SK-N-SH (cell line): ENCODE results near the gene ATP5PF. TPM values are rescaled to one million over a fixed set of nuclear protein-coding genes. Genes with fewer than 3 reads are reported as not detected.
A peak's percentile ranks its signal among the peaks of the same experiment; 100 is the strongest.

Experiments used
- CTCF ChIA-PET: fragments of 300-600, 350-600 bp; formaldehyde crosslinking; extraction: SDS; loops from one replicate; lab custom pipeline; 2021; lab: Yijun Ruan, JAX
- POLR2A ChIA-PET: fragments of 350-600 bp; sonication (Branson Sonifier 250); formaldehyde crosslinking; extraction: SDS; loops from one replicate; lab custom pipeline; 2020; ENCODE audit warnings: antibody characterized with exemption, inconsistent platforms; lab: Yijun Ruan, JAX
- DNase-seq: peaks from one replicate; pipeline ENCODE4 v3.0.0; 2012
- H2AFZ ChIP-seq: fragments of 200-600 bp; sonication (generic); 2 replicates; pipeline ENCODE4 v1.8.1; 2016; ENCODE audit warnings: antibody characterized with exemption, mild to moderate bottlenecking, low read depth
- H3F3A ChIP-seq: fragments of 200-600 bp; sonication (generic); replicated peaks from 2 replicates; pipeline ENCODE3; 2016; ENCODE audit warnings: antibody characterized with exemption, mild to moderate bottlenecking; ENCODE audit not compliant: insufficient read depth
- H3K27ac ChIP-seq, 2 experiments: fragments of 200-500 bp in 1 of 2; fragments of 200-600 bp in 1 of 2; sonication (Bioruptor generic) in 1 of 2; sonication (generic), shearing (Covaris generic) in 1 of 2; 2 replicates each; pipeline versions ENCODE4 v1.5.1 to v1.6.1; 2014 to 2016; ENCODE audit warnings: low read depth in 2 of 2, inconsistent platforms in 1 of 2, low read length in 1 of 2, mild to moderate bottlenecking in 1 of 2, mixed read lengths in 1 of 2
- H3K27me3 ChIP-seq: fragments of 200-600 bp; sonication (generic), shearing (Covaris generic); 2 replicates; pipeline ENCODE4 v1.6.1; 2016; ENCODE audit warnings: mixed run types; ENCODE audit not compliant: insufficient read depth
- H3K36me3 ChIP-seq, 2 experiments: fragments of 200-500 bp in 1 of 2; fragments of 200-600 bp in 1 of 2; sonication (Bioruptor generic) in 1 of 2; sonication (generic) in 1 of 2; replicated peaks in 1 of 2; 2 replicates each; pipeline versions ENCODE3 to v1.5.1; 2014 to 2016; ENCODE audit warnings: low read length in 1 of 2, mild to moderate bottlenecking in 1 of 2; ENCODE audit not compliant: insufficient read depth in 2 of 2, control insufficient read depth in 1 of 2
- H3K4me1 ChIP-seq, 2 experiments: fragments of 200-500 bp in 1 of 2; fragments of 200-600 bp in 1 of 2; sonication (Bioruptor generic) in 1 of 2; sonication (generic), shearing (Covaris generic) in 1 of 2; 2 replicates each; pipeline versions ENCODE4 v1.5.1 to v1.6.1; 2014 to 2016; ENCODE audit warnings: low read depth in 1 of 2, low read length in 1 of 2, mixed run types in 1 of 2; ENCODE audit not compliant: insufficient read depth in 2 of 2, control insufficient read depth in 1 of 2
- H3K4me2 ChIP-seq: fragments of 200-600 bp; sonication (generic), shearing (Covaris generic); 2 replicates; pipeline ENCODE4 v1.6.1; 2017; ENCODE audit warnings: mixed run types
- H3K4me3 ChIP-seq, 2 experiments: fragments of 200-500 bp in 1 of 2; fragments of 200-600 bp in 1 of 2; sonication (Bioruptor generic) in 1 of 2; sonication (generic), shearing (Covaris generic) in 1 of 2; 2 replicates each; pipeline versions ENCODE4 v1.5.1 to v1.8.1; 2014 to 2016; ENCODE audit warnings: low read depth in 2 of 2, inconsistent platforms in 1 of 2, low read length in 1 of 2, mild to moderate bottlenecking in 1 of 2, mixed read lengths in 1 of 2, moderate library complexity in 1 of 2
- H3K79me2 ChIP-seq: fragments of 200-600 bp; sonication (generic); 2 replicates; pipeline ENCODE4 v1.8.1; 2017; ENCODE audit warnings: mild to moderate bottlenecking; ENCODE audit not compliant: insufficient read depth
- H3K9ac ChIP-seq: fragments of 200-600 bp; sonication (generic); 2 replicates; pipeline ENCODE4 v1.6.1; 2017; ENCODE audit warnings: mixed run types
- H3K9me2 ChIP-seq: fragments of 200-600 bp; sonication (generic); 2 replicates; pipeline ENCODE4 v1.6.1; 2017; ENCODE audit warnings: mixed run types
- H3K9me3 ChIP-seq: fragments of 200-600 bp; sonication (generic); 2 replicates; pipeline ENCODE4 v1.6.1; 2017; ENCODE audit warnings: mixed run types, mild to moderate bottlenecking, moderate library complexity
- H4K20me1 ChIP-seq: fragments of 200-600 bp; sonication (generic); 2 replicates; pipeline ENCODE4 v1.6.1; 2017; ENCODE audit warnings: mild to moderate bottlenecking, mixed run types; ENCODE audit not compliant: insufficient read depth
- FOSL2 ChIP-seq: IDR thresholded peaks from 2 replicates; pipeline ENCODE4 v1.4.0; 2012; ENCODE audit warnings: low read depth, mild to moderate bottlenecking, moderate library complexity, borderline replicate concordance
- FOXJ3 ChIP-seq: sonication (generic); formaldehyde crosslinking; IDR thresholded peaks from 2 replicates; pipeline ENCODE4 v1.5.1; 2020; ENCODE audit warnings: mild to moderate bottlenecking, missing genetic modification reagents
- GATA2 ChIP-seq: sonication (generic); formaldehyde crosslinking; IDR thresholded peaks from 2 replicates; pipeline ENCODE4 v1.5.0; 2020; ENCODE audit warnings: mild to moderate bottlenecking, missing genetic modification reagents
- MEF2A ChIP-seq: IDR thresholded peaks from 2 replicates; pipeline ENCODE4 v1.4.0; 2012; ENCODE audit warnings: low read depth, borderline replicate concordance
- MXI1 ChIP-seq: IDR thresholded peaks from 2 replicates; pipeline ENCODE4 v1.6.1; 2012; ENCODE audit warnings: mild to moderate bottlenecking, low read depth, low read length, improper control_type of control experiment
- NRF1 ChIP-seq: IDR thresholded peaks from 2 replicates; pipeline ENCODE4 v1.6.1; 2012; ENCODE audit warnings: low read depth, mild to moderate bottlenecking, low read length
- RAD21 ChIP-seq: IDR thresholded peaks from 2 replicates; pipeline ENCODE4 v1.6.1; 2012; ENCODE audit warnings: mild to moderate bottlenecking, low read length
- RFX5 ChIP-seq: IDR thresholded peaks from 2 replicates; pipeline ENCODE4 v1.6.1; 2012; ENCODE audit warnings: mild to moderate bottlenecking, improper control_type of control experiment, low read length
- SMC3 ChIP-seq: IDR thresholded peaks from 2 replicates; pipeline ENCODE4 v1.6.1; 2012; ENCODE audit warnings: low read depth, low read length, improper control_type of control experiment
- WGBS: methylation state at CpG from one replicate; pipeline ENCODE4 v1.1.6; 2017; ENCODE audit warnings: low lambda C conversion rate; 5-methylcytosine and 5-hydroxymethylcytosine counted together
- polyA plus RNA-seq, 3 experiments: library from polyadenylated mRNA; depleted of rRNA; stranded (reverse); fragments of >200 nt; gene quantifications; 2 replicates each; pipeline ENCODE4 v1.2.3, GENCODE V29; 2012
- TF ChIP-seq, protein P1 (sequence below): fragments of 200-600 bp; sonication (generic); IDR thresholded peaks from 2 replicates; pipeline ENCODE4 v1.6.1; 2017; ENCODE audit warnings: antibody characterized with exemption, mild to moderate bottlenecking, moderate library complexity

Gene ATP5PF
- polyA plus RNA-seq, 1 of the 3 experiments (the other 2 are of a cell fraction) = 277 TPM

- Histone ChIP-seq H4K20me1 (no peaks in the 10 kb centered on the region), H3K4me1 (no peaks in the 10 kb centered on the region), H3K4me2 (no peak overlapping the region), H3K27me3 (no peaks in the 10 kb centered on the region), H3K79me2 (no peaks in the 10 kb centered on the region), H3K9me3 (no peaks in the 10 kb centered on the region), H3K4me3 (no peak overlapping the region), H3K9ac (no peak overlapping the region), H3F3A (peaks cover 6% of the 10 kb centered on the region), H3K36me3 (peaks cover 4 to 6% of the 10 kb centered on the region in 2 experiments), H2AFZ (no peak overlapping the region), H3K27ac (no peak overlapping the region), H3K9me2 (no peaks in the 10 kb centered on the region)
- DNase-seq = peak; percentile 47
- CTCF ChIA-PET = interaction anchor here (0.6 to 5.4 kb wide), 15 partner anchors 9 to 100 kb away, joined by 3 to 75 read pairs (median 4); partner anchors contain the start of gene JAM2
- TF ChIP-seq RAD21 (peak; percentile 76), MEF2A (no peak), SMC3 (peak; percentile 89)
- TF ChIP-seq, protein P1, sequence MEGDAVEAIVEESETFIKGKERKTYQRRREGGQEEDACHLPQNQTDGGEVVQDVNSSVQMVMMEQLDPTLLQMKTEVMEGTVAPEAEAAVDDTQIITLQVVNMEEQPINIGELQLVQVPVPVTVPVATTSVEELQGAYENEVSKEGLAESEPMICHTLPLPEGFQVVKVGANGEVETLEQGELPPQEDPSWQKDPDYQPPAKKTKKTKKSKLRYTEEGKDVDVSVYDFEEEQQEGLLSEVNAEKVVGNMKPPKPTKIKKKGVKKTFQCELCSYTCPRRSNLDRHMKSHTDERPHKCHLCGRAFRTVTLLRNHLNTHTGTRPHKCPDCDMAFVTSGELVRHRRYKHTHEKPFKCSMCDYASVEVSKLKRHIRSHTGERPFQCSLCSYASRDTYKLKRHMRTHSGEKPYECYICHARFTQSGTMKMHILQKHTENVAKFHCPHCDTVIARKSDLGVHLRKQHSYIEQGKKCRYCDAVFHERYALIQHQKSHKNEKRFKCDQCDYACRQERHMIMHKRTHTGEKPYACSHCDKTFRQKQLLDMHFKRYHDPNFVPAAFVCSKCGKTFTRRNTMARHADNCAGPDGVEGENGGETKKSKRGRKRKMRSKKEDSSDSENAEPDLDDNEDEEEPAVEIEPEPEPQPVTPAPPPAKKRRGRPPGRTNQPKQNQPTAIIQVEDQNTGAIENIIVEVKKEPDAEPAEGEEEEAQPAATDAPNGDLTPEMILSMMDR = peak; percentile 93
- WGBS = 45% methylated on average over 7 of the region's 7 CpGs
- POLR2A ChIA-PET = no interaction called here
Observed at GRCh38 chr21:25708467-25709065, 26.1 kb downstream of the ATP5PF start.

DNA sequence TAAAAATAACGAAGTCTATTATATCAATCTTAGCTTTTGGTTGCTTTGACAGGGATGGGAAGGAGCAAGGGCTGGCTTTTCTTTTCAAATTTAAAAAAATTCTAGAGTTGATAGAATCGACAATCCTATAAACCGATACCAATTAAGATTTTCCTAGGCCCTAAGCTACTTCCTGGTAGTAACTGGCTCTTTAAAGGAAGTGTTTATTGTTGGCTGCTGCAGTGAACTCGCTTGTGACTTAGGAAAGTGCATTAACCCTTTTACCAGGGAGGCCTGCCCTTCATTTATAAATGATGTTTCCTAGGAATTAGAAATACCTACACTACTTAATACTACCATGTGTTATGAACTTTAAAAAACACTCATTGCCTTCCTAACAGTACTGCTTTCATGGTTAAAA lies 33.2 kb downstream of the ATP5PF start:
- no peak overlapping the region for H3K27ac ChIP-seq
- TF ChIP-seq GATA2 (CRISPR knock-in tag) = no peak
- TF ChIP-seq MEF2A = no peak
- TF ChIP-seq FOSL2 = no peak
- no peak for TF ChIP-seq RFX5
- TF ChIP-seq FOXJ3 (CRISPR knock-in tag) = no peak
- no peak for TF ChIP-seq MXI1
- TF ChIP-seq, protein P1 = no peak
- TF ChIP-seq NRF1 = no peak
- no peak for TF ChIP-seq SMC3
- TF ChIP-seq, all 33 proteins: peak for 0
- ChIA-PET POLR2A (no interaction called here), CTCF (interaction anchor here (0.6 to 4.8 kb wide), 3 partner anchors 78 to 602 kb away, joined by 3 to 34 read pairs (median 3); no protein-coding TSS in a partner anchor)
- no peak overlapping the region for H3K4me2 ChIP-seq
- no peaks in the 10 kb centered on the region for H3K27me3 ChIP-seq
- H3K36me3 ChIP-seq = peaks cover 0 to 4% of the 10 kb centered on the region in 2 experiments
- H2AFZ ChIP-seq = no peak overlapping the region
- peaks cover 12% of the 10 kb centered on the region for H3F3A ChIP-seq
- H4K20me1 ChIP-seq = no peaks in the 10 kb centered on the region
- no peak overlapping the region for H3K4me3 ChIP-seq
- H3K4me1 ChIP-seq = no peaks in the 10 kb centered on the region
- H3K9me3 ChIP-seq = no peaks in the 10 kb centered on the region
- no peaks in the 10 kb centered on the region for H3K79me2 ChIP-seq
- H3K9ac ChIP-seq = no peak overlapping the region
- H3K9me2 ChIP-seq = no peaks in the 10 kb centered on the region
- 86% methylated on average over 4 of the region's 4 CpGs for WGBS
- no peak for DNase-seq
